HG02870 (cell line): ENCODE measurements around the gene HK1.
"Not testable (repeated sequence)": the region's sequence is repeated elsewhere in the genome, so short reads cannot be mapped to it uniquely, and the experiment has no call there.

Source experiments
- ATAC-seq: cut with Tn5 transposase; IDR thresholded peaks from one replicate; pipeline ENCODE4 v1.9.1; 2021; ENCODE audit warnings: mild to moderate bottlenecking, moderate library complexity; ENCODE audit not compliant: unreplicated experiment

The HK1 gene

GRCh38 chr10:69278446-69278963, at the start of gene HK1:
HK1 (plus strand) TSS chr10:69278496.
- ATAC-seq = no peak

- no peak for ATAC-seq
Observed at GRCh38 chr10:69229616-69229916, 48.7 kb upstream of the HK1 start.

- ATAC-seq = no peak
Observed at GRCh38 chr10:69230128-69230527, 48.2 kb upstream of the HK1 start.

GRCh38 chr10:69232252-69232651, 46.0 kb upstream of the HK1 start:
- ATAC-seq = no peak

GRCh38 chr10:69232736-69233480, 45.4 kb upstream of the HK1 start:
- no peak for ATAC-seq

- ATAC-seq = no peak
Observed at GRCh38 chr10:69234447-69234846, 43.8 kb upstream of the HK1 start.

GRCh38 chr10:69237528-69238159, 40.7 kb upstream of the HK1 start:
- no peak for ATAC-seq

- no peak for ATAC-seq
Observed at GRCh38 chr10:69239136-69239535, 39.2 kb upstream of the HK1 start.

- no peak for ATAC-seq
Observed at GRCh38 chr10:69239816-69240434, 38.4 kb upstream of the HK1 start.

GRCh38 chr10:69240455-69240854, 37.8 kb upstream of the HK1 start:
- ATAC-seq = no peak

GRCh38 chr10:69241575-69241974, 36.7 kb upstream of the HK1 start:
- ATAC-seq = no peak

- ATAC-seq = no peak
Observed at GRCh38 chr10:69242040-69242851, 36.0 kb upstream of the HK1 start.

GRCh38 chr10:69242852-69243212, 35.5 kb upstream of the HK1 start:
- ATAC-seq = no peak

GRCh38 chr10:69243817-69244216, 34.5 kb upstream of the HK1 start:
- ATAC-seq = no peak

- no peak for ATAC-seq
Observed at GRCh38 chr10:69246036-69246435, 32.3 kb upstream of the HK1 start.

GRCh38 chr10:69246581-69247312, 31.5 kb upstream of the HK1 start:
- ATAC-seq = no peak

GRCh38 chr10:69247313-69247710, 31.0 kb upstream of the HK1 start:
- no peak for ATAC-seq

- ATAC-seq = no peak
Observed at GRCh38 chr10:69248117-69248730, 30.1 kb upstream of the HK1 start.

GRCh38 chr10:69250041-69250440, 28.3 kb upstream of the HK1 start:
- ATAC-seq = no peak

GRCh38 chr10:69251417-69251816, 26.9 kb upstream of the HK1 start:
- ATAC-seq = not testable (repeated sequence)
